DMS53 (cell line): ENCODE data around the gene TIMMDC1.
A peak's percentile ranks its signal among the peaks of the same experiment; 100 is the strongest.
"Not testable (repeated sequence)": the region's sequence is repeated elsewhere in the genome, so short reads cannot be mapped to it uniquely, and the experiment has no call there.

Source experiments
- DNase-seq: peaks from one replicate; lab custom pipeline; 2025; lab: John Stamatoyannopoulos, UW

Gene TIMMDC1

GRCh38 chr3:119557192-119557876, 59.0 kb downstream of the TIMMDC1 start:
- no peak for DNase-seq

- DNase-seq = no peak
These were observed 59.5 kb downstream of the TIMMDC1 start for GRCh38 chr3:119557877-119558269.

- DNase-seq = no peak
These were observed 60.4 kb downstream of the TIMMDC1 start for GRCh38 chr3:119558626-119559317.

- DNase-seq = peak; percentile 67
These were observed 61.2 kb downstream of the TIMMDC1 start, which contains the start of gene CD80 for GRCh38 chr3:119559441-119559963. Gene CD80, minus strand, starts transcription at chr3:119559614. Its CDS starts 1,886 bp downstream, at chr3:119557728.

GRCh38 chr3:119560160-119560559, 61.8 kb downstream of the TIMMDC1 start:
- no peak for DNase-seq

GRCh38 chr3:119562307-119562961, 64.1 kb downstream of the TIMMDC1 start:
- no peak for DNase-seq

GRCh38 chr3:119563334-119563733, 65.0 kb downstream of the TIMMDC1 start:
- DNase-seq = not testable (repeated sequence)

GRCh38 chr3:119569156-119569555, 70.8 kb downstream of the TIMMDC1 start:
- DNase-seq = no peak

GRCh38 chr3:119570229-119570628, 71.9 kb downstream of the TIMMDC1 start:
- DNase-seq = no peak

GRCh38 chr3:119571230-119571629, 72.9 kb downstream of the TIMMDC1 start:
- no peak for DNase-seq

GRCh38 chr3:119571688-119572087, 73.3 kb downstream of the TIMMDC1 start:
- no peak for DNase-seq
